GM19025 (cell line): Measurements from ENCODE around the gene CCNC.
A peak's percentile ranks its signal among the peaks of the same experiment; 100 is the strongest.
"Not testable (repeated sequence)": the region's sequence is repeated elsewhere in the genome, so short reads cannot be mapped to it uniquely, and the experiment has no call there.

Experiments
- ATAC-seq: cut with Tn5 transposase; IDR thresholded peaks from one replicate; pipeline ENCODE4 v1.9.1; 2021; ENCODE audit warnings: mild to moderate bottlenecking, low read depth, moderate library complexity; ENCODE audit not compliant: unreplicated experiment

The CCNC gene

GRCh38 chr6:99603421-99604165 is 35.1 kb upstream of the CCNC start:
- peak; percentile 38 for ATAC-seq

GRCh38 chr6:99602520-99603420 is 34.3 kb upstream of the CCNC start:
- ATAC-seq = peak; percentile 14

GRCh38 chr6:99594696-99595095 is 26.2 kb upstream of the CCNC start:
- ATAC-seq = not testable (repeated sequence)

GRCh38 chr6:99592900-99593299 is 24.4 kb upstream of the CCNC start:
- no peak for ATAC-seq

- ATAC-seq = no peak
Measured at GRCh38 chr6:99591673-99592364, 23.4 kb upstream of the CCNC start.

- ATAC-seq = no peak
Measured at GRCh38 chr6:99590728-99591672, 22.5 kb upstream of the CCNC start.

GRCh38 chr6:99589907-99590493 is 21.5 kb upstream of the CCNC start:
- ATAC-seq = no peak

- peak; percentile 6 for ATAC-seq
Measured at GRCh38 chr6:99589290-99589672, 20.8 kb upstream of the CCNC start.

- peak; percentile 96 for ATAC-seq
Measured at GRCh38 chr6:99588618-99589289, 20.3 kb upstream of the CCNC start.

- ATAC-seq = no peak
Measured at GRCh38 chr6:99587792-99588191, 19.3 kb upstream of the CCNC start.

- no peak for ATAC-seq
Measured at GRCh38 chr6:99579781-99580180, 11.3 kb upstream of the CCNC start.

- ATAC-seq = no peak
Measured at GRCh38 chr6:99575544-99576227, 7.2 kb upstream of the CCNC start.

GRCh38 chr6:99573980-99574617 is 5.6 kb upstream of the CCNC start:
- no peak for ATAC-seq

- ATAC-seq = no peak
Measured at GRCh38 chr6:99563056-99563723, 5.3 kb downstream of the CCNC start.

- no peak for ATAC-seq
Measured at GRCh38 chr6:99560668-99561067, 7.8 kb downstream of the CCNC start.

- ATAC-seq = no peak
Measured at GRCh38 chr6:99559057-99559456, 9.4 kb downstream of the CCNC start.

GRCh38 chr6:99553888-99554287 is 14.6 kb downstream of the CCNC start:
- ATAC-seq = no peak
